Measurements from ENCODE around the gene CDC42BPA.

The CDC42BPA gene

DNA sequence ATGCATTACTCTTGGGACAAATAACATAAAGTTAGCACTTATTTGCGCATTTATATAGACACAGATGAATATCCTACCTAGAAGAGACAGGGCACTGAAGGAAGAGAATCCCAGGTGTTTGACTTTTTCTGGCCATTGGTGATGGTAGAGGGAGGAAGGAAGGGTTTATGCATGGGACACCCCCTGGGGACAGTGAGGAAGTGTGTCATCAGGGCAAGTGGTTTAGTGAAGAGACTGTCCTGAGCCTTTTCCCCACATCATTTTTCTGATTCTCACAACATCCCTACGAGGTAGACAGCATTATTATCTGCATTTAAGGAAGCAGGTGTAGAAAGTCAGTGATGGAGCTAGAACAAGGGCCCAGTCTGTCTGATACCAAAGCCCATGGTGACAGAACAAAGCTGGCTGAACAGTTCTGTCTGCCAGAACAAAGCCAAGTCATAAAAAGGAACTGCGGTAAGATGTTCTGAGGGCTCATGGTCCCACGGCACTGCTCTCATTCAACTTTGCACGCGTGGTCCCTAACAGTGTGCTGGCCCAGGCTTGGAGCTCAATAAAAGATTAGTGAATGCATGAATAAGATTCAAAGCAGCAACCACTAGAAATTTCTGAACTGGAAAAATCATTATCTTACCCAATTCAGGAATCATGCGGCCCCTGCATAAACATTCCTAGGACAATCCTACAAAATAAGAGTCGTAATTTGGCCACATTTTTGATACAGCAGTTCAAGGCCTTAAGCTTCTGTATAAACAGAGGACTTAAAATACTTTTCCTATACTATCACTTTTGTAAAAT is 12.2 kb upstream of the CDC42BPA start:
- no peak for DNase-seq

DNA sequence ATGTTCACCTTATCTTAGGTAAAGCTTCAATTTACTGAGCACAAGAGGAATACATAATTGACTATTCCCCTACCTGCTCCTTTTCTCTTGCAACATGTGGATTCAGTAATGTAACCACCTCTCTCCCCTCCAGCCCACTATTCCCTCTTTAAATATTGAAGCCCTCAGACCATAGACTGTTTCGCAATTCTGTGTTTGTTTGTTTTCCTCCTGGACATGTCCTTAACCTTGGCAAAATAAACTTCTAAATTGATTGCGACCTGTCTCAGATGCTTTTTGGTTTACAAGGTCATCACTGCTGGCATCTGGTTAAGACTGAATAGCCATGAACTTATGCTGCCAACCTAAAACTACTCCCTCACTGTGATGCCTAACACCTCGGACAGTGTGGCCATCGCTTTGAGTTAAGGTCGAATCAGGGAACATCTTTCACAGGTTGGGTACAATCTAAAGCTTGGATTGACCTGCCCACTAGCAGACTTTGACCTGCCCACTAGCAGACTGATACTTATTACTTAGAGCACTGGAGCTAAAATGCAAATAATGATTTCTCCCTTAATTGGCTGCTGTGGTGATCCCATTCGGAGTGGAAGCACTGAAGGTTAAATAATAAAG is 10.2 kb upstream of the CDC42BPA start:
- DNase-seq: no peak

DNA sequence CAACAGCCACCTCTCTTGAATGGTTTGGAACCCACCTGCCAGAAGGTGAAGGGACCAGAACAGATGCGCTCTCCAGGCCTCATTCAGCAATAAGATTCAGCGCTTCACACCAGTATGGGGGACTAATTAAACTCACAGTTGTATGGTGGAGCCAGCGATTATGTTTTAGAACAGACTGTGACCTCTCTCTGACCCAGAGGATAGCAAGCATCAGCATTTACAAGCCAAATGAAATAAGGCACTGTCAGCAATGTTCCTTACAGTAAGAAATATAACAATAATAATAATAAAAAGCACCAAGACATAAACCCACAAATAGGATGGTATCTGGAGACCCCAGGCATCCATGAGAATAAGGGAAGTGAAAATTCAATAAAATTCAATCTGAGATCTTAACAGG is 6.9 kb upstream of the CDC42BPA start:
- DNase-seq: no peak

DNA sequence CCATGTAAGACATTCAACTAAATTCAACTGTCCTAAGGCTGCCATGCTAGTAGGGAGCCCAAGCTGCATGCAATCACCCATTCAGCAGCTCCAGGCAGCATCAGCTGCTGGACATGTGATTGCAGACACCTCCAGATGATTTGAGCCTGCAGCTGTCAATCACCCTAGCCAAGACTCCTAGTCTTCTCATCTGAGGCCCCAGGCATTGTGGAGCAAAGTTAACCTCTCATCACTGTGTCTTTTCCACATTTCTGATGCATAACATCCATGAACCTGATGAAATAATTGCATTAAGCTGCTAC is 5.6 kb upstream of the CDC42BPA start:
- no peak for DNase-seq

DNA sequence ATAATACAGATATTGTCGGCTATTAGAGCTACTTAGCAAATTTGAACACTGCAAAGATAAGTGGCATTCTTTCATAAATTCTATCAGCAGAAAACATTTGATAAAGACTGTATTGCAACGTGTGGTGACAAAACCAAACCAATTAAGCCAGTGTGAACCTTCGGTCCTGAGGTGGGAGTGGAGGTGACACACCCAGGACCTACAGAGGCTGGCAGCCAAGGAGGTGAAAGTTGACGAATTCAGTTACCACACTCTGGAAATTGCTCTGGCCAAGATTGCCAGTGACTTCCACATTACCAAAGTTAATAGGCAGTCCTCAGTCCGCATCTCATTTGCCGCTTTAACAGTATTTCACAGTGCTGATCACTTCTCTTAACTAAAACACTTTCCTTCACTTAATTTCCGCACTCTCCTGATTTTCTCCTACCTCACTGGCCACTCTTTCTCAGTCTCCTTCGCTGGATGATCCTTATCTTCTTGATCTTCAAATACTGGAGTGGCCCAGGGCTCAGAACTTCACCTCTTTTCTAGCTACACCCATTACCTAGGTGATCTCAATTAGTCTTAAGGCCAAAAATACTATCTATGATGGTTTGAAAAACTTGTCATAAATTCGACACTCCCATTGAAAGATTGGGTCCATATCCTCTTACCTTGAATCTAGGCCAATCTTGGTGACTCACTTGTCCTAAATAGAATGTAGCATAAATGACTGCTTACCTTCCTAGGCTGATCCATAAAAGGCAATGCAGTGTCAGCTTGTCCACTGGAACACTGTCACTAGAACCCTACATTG is 5.1 kb upstream of the CDC42BPA start:
- no peak for DNase-seq

DNA sequence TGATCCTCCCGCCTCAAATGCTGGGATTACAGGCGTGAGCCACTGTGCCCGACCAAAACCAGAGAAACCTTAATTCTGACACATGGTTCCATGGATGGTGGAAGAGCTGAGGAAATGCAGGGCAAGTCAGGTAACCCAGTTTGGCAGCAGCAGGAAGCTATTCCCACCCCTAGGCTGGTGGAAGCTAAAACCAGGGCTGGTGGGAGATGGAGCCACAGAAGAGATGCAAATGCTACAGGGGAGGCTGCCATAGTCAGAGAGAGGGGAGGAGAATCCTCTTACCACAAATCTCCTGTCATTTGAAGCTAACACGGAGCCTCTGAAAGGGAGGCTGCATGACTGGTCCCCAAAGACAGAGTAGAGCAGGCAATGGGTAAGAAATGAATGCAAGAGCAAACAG is 4.1 kb upstream of the CDC42BPA start:
- no peak for DNase-seq

- DNase-seq: no peak
Measured at GRCh38 chr1:227321035-227321434, 2.7 kb upstream of the CDC42BPA start.

DNA sequence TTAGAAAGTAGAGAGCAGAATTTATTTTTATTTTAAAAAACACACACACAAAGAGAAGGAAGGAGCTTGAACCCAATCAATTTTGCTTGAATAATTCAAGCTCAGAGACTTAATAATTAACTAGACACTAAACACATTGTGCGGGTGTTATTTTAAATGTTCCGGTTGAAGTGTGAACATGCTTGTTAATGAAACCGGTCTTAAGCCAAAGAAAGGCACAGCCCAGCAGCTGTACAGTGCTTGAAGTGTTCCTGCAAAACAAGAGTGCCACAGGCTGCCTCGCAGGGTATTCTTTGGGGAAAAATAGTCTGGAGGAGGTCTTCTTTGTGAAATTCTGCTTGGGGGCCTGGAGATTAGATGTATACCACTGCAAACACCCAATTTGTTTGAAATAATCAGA is 2.2 kb upstream of the CDC42BPA start:
- no peak for DNase-seq

GRCh38 chr1:227318853-227319607 is 738 bp upstream of the CDC42BPA start:
- DNase-seq: no peak

- no peak for DNase-seq
Measured at GRCh38 chr1:227317523-227318015, 723 bp downstream of the CDC42BPA start.

GRCh38 chr1:227317011-227317451 is 1.3 kb downstream of the CDC42BPA start:
- DNase-seq: no peak

- no peak for DNase-seq
Measured at GRCh38 chr1:227316456-227316855, 1.8 kb downstream of the CDC42BPA start.

- peak; percentile 53 for DNase-seq
Measured at GRCh38 chr1:227315629-227316346, 2.5 kb downstream of the CDC42BPA start.

- DNase-seq: no peak
Measured at GRCh38 chr1:227314014-227314848, 4.1 kb downstream of the CDC42BPA start.

- DNase-seq: no peak
Measured at GRCh38 chr1:227312361-227313025, 5.8 kb downstream of the CDC42BPA start.

DNA sequence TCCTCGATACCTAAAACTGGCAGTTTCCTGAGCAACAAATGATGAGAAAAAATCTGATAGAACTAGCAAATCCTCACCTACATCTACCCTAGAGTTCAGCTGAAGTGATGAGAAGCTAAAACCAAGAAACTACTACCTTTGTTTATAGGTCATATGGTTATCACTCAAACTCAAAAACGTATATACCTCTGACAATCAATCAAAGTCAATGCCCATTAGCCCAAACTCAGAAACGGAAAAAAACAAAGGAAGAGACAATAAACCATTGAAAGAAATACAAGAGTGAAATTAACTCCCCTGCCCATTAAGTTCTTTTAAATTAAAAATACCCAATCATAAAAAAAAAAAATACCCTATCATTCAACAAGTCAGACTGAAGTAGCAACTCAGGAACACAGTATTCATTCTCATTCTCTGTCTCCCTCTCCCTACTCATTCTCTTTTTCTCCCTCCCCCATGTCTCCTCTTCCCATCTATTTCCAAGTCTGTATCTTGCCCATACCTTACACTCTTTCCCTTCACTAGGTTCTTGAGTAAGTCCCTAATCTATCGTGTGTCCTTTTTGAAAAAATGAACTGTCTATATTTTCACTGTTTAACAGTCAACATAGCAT is 6.8 kb downstream of the CDC42BPA start:
- DNase-seq: no peak

DNA sequence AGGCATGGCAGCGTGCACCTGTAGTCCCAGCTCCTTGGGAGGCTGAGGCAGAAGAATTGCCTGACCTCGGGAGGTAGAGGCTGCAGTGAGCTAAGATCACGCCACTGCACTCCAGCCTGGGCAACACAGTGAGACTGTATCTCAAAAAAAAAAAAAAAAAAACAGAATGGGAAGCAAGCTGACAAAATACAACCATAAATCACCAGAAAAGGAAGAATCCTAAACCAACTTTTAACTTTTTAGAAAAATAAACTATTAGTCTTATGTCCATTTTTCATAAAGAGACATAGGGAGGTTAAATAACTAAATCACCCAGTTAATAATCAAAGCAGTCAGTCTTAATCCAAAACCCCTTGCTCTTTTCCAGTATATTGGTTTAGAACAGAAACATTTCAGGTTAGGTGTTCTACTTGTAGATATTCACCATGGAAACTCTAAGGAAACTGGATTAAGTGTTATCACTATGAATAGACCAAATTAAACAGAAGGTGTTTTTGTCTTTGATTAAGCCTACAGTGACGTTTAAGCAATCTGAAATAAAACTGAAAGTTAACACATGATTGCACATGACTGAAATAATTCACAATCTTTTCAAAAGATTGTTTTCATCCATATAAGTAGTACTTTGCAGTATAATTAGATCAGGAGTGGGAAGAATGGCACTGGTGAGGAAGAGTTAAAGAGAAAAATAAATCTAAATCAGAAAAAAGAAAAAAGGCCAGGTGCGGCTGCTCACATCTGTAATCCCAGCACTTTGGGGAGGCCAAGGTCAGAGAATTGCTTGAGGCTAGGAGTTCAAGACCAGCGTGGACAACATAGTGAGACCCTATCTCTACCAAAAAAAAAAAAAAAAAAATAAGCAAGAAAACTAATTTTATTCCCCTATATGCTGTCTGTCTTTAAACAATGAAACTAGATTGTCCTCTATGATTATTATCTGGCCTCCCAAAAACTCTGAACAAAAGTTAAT is 9.6 kb downstream of the CDC42BPA start:
- DNase-seq: no peak

DNA sequence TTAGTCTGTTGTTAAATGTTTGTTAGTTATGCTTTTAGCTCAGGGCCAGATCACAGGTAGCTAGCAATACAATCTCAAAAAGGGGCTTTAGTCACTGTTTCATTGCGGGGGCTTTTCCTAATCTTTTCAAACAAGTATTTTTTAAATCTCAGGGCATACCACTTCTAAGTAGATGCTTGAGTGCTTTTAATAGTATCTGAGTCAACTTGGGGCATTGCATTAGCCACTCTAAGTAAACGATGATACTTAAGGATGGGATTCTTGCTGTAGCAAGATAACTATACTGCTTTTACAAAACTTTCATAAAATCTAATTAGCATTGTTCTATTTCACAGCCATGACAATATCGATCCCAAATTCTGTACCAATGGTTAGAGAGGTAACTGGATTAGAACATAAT is 11.6 kb downstream of the CDC42BPA start:
- DNase-seq: no peak

Measured in amniotic stem cell (primary cell).